Smooth muscle cell (in vitro differentiated cells): ENCODE results near the gene STARD13. TPM values are rescaled to one million over a fixed set of nuclear protein-coding genes. Genes with fewer than 3 reads are reported as not detected.

Source experiments
- DNase-seq: peaks from one replicate; lab custom pipeline; 2025; ENCODE audit not compliant: unreplicated experiment; lab: John Stamatoyannopoulos, UW
- H2AFZ ChIP-seq: fragments of 200-600 bp; sonication (generic); 2 replicates; pipeline ENCODE4 v1.6.0; 2016; ENCODE audit warnings: antibody characterized with exemption, low read depth, mild to moderate bottlenecking
- H3F3A ChIP-seq: fragments of 200-600 bp; sonication (generic); 2 replicates; pipeline ENCODE4 v1.6.0; 2017; ENCODE audit warnings: antibody characterized with exemption, low read depth
- H3K27ac ChIP-seq: fragments of 200-600 bp; sonication (generic); 2 replicates; pipeline ENCODE4 v1.5.1; 2016; ENCODE audit warnings: low read depth, mild to moderate bottlenecking
- H3K27me3 ChIP-seq: fragments of 200-600 bp; sonication (generic); 2 replicates; pipeline ENCODE4 v1.6.1; 2016; ENCODE audit warnings: low read depth, mild to moderate bottlenecking
- H3K36me3 ChIP-seq: fragments of 200-600 bp; sonication (generic); 2 replicates; pipeline ENCODE4 v1.5.1; 2016; ENCODE audit warnings: low read depth
- H3K4me1 ChIP-seq: fragments of 200-600 bp; sonication (generic); 2 replicates; pipeline ENCODE4 v1.5.1; 2016; ENCODE audit warnings: low read depth
- H3K4me2 ChIP-seq: fragments of 200-600 bp; sonication (generic); 2 replicates; pipeline ENCODE4 v1.6.0; 2016; ENCODE audit warnings: mild to moderate bottlenecking
- H3K4me3 ChIP-seq: fragments of 200-600 bp; sonication (generic); 2 replicates; pipeline ENCODE4 v1.5.1; 2016; ENCODE audit warnings: mild to moderate bottlenecking
- H3K79me2 ChIP-seq: fragments of 200-600 bp; sonication (generic); 2 replicates; pipeline ENCODE4 v1.6.0; 2016; ENCODE audit warnings: low read depth, mild to moderate bottlenecking
- H3K9ac ChIP-seq: fragments of 200-600 bp; sonication (generic); 2 replicates; pipeline ENCODE4 v1.6.0; 2016; ENCODE audit warnings: low read depth
- H3K9me3 ChIP-seq: fragments of 200-600 bp; sonication (generic); replicated peaks from 2 replicates; pipeline ENCODE4 v1.5.1; 2016; ENCODE audit warnings: low read depth
- H4K20me1 ChIP-seq: fragments of 200-600 bp; sonication (generic); 2 replicates; pipeline ENCODE4 v1.6.0; 2016; ENCODE audit warnings: low read depth
- WGBS: methylation state at CpG from one replicate; pipeline ENCODE4 v1.1.7; 2016; ENCODE audit warnings: low lambda C conversion rate; 5-methylcytosine and 5-hydroxymethylcytosine counted together
- polyA plus RNA-seq: library from polyadenylated mRNA; unstranded; fragments of >200 nt; fragmentation: Nextera tagmentation; extraction: Ambion mirVana; gene quantifications from 2 replicates; pipeline ENCODE4 v1.2.1, GENCODE V29; 2016
- total RNA-seq: library from RNA; depleted of rRNA; stranded (reverse); fragments of >200 nt; gene quantifications from 2 replicates; pipeline ENCODE4 v1.2.3, GENCODE V29; 2014
- TF ChIP-seq, protein P1 (sequence below): fragments of 200-600 bp; sonication (generic); IDR thresholded peaks from 2 replicates; pipeline ENCODE4 v1.5.1; 2017; ENCODE audit warnings: borderline replicate concordance, mild to moderate bottlenecking, antibody characterized with exemption; ENCODE audit not compliant: insufficient read depth, poor library complexity, severe bottlenecking

STARD13 gene
- total and polyA plus RNA-seq, 2 experiments from 2014 or later: 12.4 to 18.8 TPM

DNA sequence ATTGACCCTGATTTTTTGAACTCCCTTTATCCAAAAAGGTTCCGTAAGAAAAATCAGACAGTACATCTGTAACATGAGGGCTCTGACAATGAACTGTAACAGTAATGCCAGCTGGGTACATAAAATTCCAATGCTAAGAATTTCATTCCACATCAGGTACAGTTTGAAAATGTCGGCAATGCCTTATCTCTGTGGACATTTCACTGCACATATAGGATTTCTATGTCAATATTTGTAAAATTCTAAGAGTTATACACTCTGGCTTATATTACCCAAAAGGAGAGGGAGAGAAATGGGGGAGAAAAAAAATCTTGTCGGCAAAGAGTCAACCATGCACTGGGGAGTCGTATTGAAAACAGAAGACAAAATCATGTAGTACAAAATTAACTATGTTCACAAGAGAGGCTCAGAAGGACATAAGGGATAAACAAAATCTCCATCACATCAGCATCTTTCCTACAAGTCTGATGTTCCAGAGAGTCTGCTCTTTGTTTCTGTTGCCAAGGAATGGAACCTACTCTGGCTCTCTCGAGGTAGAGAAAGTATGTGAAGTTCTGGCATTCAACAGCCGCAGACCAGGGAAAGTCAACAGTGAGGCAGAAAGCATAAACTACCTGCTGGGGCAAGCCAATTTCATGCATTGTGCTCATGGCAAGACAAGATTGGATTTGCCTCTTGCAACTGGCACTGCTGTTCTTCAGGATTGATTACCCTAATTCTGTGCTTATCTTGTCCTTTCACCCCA lies 72.4 kb downstream of the STARD13 start:
- TF ChIP-seq, protein P1, sequence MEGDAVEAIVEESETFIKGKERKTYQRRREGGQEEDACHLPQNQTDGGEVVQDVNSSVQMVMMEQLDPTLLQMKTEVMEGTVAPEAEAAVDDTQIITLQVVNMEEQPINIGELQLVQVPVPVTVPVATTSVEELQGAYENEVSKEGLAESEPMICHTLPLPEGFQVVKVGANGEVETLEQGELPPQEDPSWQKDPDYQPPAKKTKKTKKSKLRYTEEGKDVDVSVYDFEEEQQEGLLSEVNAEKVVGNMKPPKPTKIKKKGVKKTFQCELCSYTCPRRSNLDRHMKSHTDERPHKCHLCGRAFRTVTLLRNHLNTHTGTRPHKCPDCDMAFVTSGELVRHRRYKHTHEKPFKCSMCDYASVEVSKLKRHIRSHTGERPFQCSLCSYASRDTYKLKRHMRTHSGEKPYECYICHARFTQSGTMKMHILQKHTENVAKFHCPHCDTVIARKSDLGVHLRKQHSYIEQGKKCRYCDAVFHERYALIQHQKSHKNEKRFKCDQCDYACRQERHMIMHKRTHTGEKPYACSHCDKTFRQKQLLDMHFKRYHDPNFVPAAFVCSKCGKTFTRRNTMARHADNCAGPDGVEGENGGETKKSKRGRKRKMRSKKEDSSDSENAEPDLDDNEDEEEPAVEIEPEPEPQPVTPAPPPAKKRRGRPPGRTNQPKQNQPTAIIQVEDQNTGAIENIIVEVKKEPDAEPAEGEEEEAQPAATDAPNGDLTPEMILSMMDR: no peak
- Histone ChIP-seq H3K79me2 (peaks cover 25% of the 10 kb centered on the region), H3K4me3 (no peak overlapping the region), H3K9ac (no peak overlapping the region), H3K9me3 (no peaks in the 10 kb centered on the region), H3K36me3 (no peaks in the 10 kb centered on the region), H3F3A (peaks cover 24% of the 10 kb centered on the region), H3K4me2 (peak overlapping the region; percentile 76), H4K20me1 (peaks cover 36% of the 10 kb centered on the region), H3K4me1 (peaks cover 31% of the 10 kb centered on the region), H2AFZ (no peak overlapping the region), H3K27ac (peak overlapping the region; percentile 83), H3K27me3 (no peaks in the 10 kb centered on the region)
- 84% methylated on average over 6 of the region's 6 CpGs for WGBS
- no peak for DNase-seq

DNA sequence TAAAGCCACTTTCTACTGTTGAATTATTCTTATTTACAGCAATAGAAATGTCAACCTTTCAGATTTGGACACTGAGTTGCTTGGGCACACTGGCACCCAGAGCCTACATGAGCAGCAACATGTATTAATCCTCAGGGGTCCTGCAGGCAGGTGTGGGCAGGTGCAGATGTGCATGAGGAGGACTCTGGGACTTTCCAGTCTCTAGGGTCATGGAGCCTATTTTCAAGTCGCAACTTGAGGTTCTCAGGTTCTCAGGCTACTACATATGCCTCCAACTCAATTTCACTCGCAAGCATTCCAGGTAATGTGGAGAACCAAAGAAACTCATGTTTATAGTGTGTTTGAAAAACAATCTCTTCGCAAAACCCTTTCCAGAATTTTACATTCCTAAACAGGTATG lies 73.2 kb downstream of the STARD13 start:
- peaks cover 24% of the 10 kb centered on the region for H3F3A ChIP-seq
- TF ChIP-seq, protein P1: no peak
- H3K4me2 ChIP-seq: no peak overlapping the region
- peaks cover 28% of the 10 kb centered on the region for H3K4me1 ChIP-seq
- H3K79me2 ChIP-seq: peaks cover 25% of the 10 kb centered on the region
- H3K27ac ChIP-seq: no peak overlapping the region
- no peak overlapping the region for H3K4me3 ChIP-seq
- DNase-seq: no peak
- 100% methylated on average over 3 of the region's 3 CpGs for WGBS
- peaks cover 35% of the 10 kb centered on the region for H4K20me1 ChIP-seq
- no peaks in the 10 kb centered on the region for H3K9me3 ChIP-seq
- no peak overlapping the region for H2AFZ ChIP-seq
- H3K36me3 ChIP-seq: no peaks in the 10 kb centered on the region
- H3K9ac ChIP-seq: no peak overlapping the region
- H3K27me3 ChIP-seq: no peaks in the 10 kb centered on the region

DNA sequence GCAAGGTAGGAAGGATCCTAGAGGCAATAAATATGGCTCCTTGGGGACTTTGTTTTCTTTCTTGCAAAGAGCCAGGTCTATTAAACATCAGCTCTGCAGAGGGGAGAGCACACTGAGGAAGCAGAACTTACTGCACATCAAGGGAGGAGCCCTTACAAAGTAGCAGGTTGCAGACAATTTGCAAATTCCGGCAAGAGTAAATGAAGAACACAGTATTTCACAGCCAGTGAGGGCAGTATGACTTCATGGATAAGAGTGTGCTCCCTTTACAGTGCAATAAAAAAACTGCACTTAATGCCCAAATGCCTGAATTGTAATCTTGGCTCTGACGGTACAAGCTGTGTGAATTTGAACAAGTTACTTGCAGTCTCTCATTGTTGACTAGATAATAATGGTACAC lies 75.5 kb downstream of the STARD13 start:
- Histone ChIP-seq H3K79me2 (peaks cover 22% of the 10 kb centered on the region), H2AFZ (no peak overlapping the region), H4K20me1 (peaks cover 29% of the 10 kb centered on the region), H3K9ac (no peak overlapping the region), H3K4me3 (no peak overlapping the region), H3K27me3 (no peaks in the 10 kb centered on the region), H3K9me3 (no peaks in the 10 kb centered on the region), H3K4me2 (no peak overlapping the region), H3F3A (peaks cover 17% of the 10 kb centered on the region), H3K27ac (no peak overlapping the region), H3K36me3 (no peaks in the 10 kb centered on the region), H3K4me1 (peaks cover 23% of the 10 kb centered on the region)
- 70% methylated on average over 2 of the region's 2 CpGs for WGBS
- no peak for DNase-seq
- TF ChIP-seq, protein P1: no peak
